ENCODE measurements around the gene DTX4.

DNA sequence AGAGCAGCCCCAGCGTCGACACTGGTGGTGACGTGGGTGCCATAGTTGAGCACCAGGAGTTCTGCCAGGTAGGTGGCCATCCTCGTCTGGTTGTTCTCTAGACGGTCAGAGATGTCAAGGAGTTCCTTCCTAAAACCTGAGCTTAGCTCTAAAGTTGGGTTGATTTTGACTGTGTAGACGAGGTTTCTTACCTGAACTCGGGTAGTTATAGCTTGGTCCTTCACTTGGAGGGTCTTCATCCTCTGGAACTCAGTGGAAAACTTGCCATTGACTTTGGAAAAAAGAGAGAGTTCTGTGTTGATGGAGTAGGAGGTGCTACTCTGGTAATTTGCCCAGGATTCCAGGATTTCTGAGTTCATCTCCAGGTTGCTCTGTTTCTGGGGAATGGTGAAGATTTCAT, 40.3 kb downstream of the DTX4 start:
- TF ChIP-seq, protein P1, sequence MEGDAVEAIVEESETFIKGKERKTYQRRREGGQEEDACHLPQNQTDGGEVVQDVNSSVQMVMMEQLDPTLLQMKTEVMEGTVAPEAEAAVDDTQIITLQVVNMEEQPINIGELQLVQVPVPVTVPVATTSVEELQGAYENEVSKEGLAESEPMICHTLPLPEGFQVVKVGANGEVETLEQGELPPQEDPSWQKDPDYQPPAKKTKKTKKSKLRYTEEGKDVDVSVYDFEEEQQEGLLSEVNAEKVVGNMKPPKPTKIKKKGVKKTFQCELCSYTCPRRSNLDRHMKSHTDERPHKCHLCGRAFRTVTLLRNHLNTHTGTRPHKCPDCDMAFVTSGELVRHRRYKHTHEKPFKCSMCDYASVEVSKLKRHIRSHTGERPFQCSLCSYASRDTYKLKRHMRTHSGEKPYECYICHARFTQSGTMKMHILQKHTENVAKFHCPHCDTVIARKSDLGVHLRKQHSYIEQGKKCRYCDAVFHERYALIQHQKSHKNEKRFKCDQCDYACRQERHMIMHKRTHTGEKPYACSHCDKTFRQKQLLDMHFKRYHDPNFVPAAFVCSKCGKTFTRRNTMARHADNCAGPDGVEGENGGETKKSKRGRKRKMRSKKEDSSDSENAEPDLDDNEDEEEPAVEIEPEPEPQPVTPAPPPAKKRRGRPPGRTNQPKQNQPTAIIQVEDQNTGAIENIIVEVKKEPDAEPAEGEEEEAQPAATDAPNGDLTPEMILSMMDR (conservative IDR thresholded peaks at IDR 0.05; ENCODE audit: low read depth, low read length) = no peak
- TF ChIP-seq, protein P2, sequence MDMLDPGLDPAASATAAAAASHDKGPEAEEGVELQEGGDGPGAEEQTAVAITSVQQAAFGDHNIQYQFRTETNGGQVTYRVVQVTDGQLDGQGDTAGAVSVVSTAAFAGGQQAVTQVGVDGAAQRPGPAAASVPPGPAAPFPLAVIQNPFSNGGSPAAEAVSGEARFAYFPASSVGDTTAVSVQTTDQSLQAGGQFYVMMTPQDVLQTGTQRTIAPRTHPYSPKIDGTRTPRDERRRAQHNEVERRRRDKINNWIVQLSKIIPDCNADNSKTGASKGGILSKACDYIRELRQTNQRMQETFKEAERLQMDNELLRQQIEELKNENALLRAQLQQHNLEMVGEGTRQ (IDR thresholded peaks at IDR 0.05; ENCODE audit: low read depth, low read length) = no peak
- no peak for TF ChIP-seq SMC3 (IDR thresholded peaks at IDR 0.05; ENCODE audit: low read depth, low read length)
- no peak for TF ChIP-seq POLR2A (IDR thresholded peaks at IDR 0.05; ENCODE audit: low read depth, low read length)
- TF ChIP-seq, protein P3, sequence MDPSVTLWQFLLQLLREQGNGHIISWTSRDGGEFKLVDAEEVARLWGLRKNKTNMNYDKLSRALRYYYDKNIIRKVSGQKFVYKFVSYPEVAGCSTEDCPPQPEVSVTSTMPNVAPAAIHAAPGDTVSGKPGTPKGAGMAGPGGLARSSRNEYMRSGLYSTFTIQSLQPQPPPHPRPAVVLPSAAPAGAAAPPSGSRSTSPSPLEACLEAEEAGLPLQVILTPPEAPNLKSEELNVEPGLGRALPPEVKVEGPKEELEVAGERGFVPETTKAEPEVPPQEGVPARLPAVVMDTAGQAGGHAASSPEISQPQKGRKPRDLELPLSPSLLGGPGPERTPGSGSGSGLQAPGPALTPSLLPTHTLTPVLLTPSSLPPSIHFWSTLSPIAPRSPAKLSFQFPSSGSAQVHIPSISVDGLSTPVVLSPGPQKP (IDR thresholded peaks at IDR 0.05; ENCODE audit: borderline replicate concordance, low read depth, low read length) = no peak
- no peak for TF ChIP-seq RFX5 (IDR thresholded peaks at IDR 0.05; ENCODE audit: low read depth, low read length)
- TF ChIP-seq CHD1 (IDR thresholded peaks at IDR 0.05; ENCODE audit: low read depth, low read length) = no peak
- TF ChIP-seq MXI1 (IDR thresholded peaks at IDR 0.05; ENCODE audit: borderline replicate concordance, low read depth, low read length) = no peak
- no peak for TF ChIP-seq CEBPB (IDR thresholded peaks at IDR 0.05; ENCODE audit: low read depth, low read length)
- no peak for TF ChIP-seq MAZ (IDR thresholded peaks at IDR 0.05; ENCODE audit: borderline replicate concordance, low read depth, low read length)
- TF ChIP-seq FOS (IDR thresholded peaks at IDR 0.05; ENCODE audit: low read depth, low read length) = no peak
- no peak for TF ChIP-seq RAD21 (IDR thresholded peaks at IDR 0.05; ENCODE audit: low read length)
- no peak for TF ChIP-seq MAFK (IDR thresholded peaks at IDR 0.05; ENCODE audit: low read depth, low read length)
